ENCODE data around the gene GPAM. TPM values are rescaled to one million over a fixed set of nuclear protein-coding genes. Genes with fewer than 3 reads are reported as not detected.

Gene GPAM
- total and polyA plus RNA-seq, 10 of the 15 experiments (the other 5 are each of a cell fraction or from before 2014, with no cell fraction given), result 3.3 to 9.4 (median 7.4) TPM

DNA sequence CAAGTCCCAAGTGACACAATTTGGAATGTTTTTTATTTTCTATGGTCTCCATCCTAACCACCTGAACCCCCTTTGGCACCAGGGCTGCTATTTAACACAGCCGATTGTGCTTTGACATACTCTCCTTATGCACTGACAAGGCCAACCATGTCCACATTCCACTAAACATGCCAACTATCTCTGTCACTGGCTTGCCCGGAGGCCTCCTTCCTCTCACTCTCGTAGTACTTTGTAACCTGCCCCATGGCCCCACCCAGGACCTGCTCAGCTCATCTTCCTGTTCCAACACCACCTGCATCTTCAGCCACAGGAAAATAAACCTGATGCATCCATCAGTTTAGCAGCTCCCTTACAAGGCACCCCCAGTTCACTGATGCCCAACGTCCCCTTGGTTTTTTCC lies 63.1 kb downstream of the GPAM start:
- ChIA-PET POLR2A (no interaction called here), RAD21 (ENCODE audit: unreplicated experiment) (no interaction called here)
- H4K20me1 ChIP-seq (ENCODE audit: control insufficient read depth, insufficient read depth), result no peaks in the 10 kb centered on the region

More for the DNA sequence above, 63.1 kb downstream of the GPAM start:
- H3K4me1 ChIP-seq (ENCODE audit: control insufficient read depth, insufficient read depth, low read length), result no peaks in the 10 kb centered on the region
- H3K9me3 ChIP-seq (replicated peaks; ENCODE audit: control insufficient read depth, insufficient read depth, low read length), result no peaks in the 10 kb centered on the region
- no peak overlapping the region for H3K27ac ChIP-seq (ENCODE audit: control insufficient read depth, insufficient read depth)
- DNase-seq (ENCODE audit: low read depth, low spot score), result no peak
- no peaks in the 10 kb centered on the region for H3K36me3 ChIP-seq (ENCODE audit: control insufficient read depth in 2 of 2, insufficient read depth in 2 of 2, low read length in 1 of 2)
- ATAC-seq, result no peak
- no peaks in the 10 kb centered on the region for H3K79me2 ChIP-seq (ENCODE audit: control insufficient read depth, insufficient read depth, low read length)
- TF ChIP-seq WRNIP1 (IDR thresholded peaks at IDR 0.05; ENCODE audit: borderline replicate concordance, low read depth, low read length), result no peak
- TF ChIP-seq YY1 (IDR thresholded peaks at IDR 0.05; ENCODE audit: low read depth, low read length), result no peak
- no peak for TF ChIP-seq KAT2A (conservative IDR thresholded peaks at IDR 0.05; ENCODE audit: control insufficient read depth, low read depth, low read length)
- TF ChIP-seq, protein P1, sequence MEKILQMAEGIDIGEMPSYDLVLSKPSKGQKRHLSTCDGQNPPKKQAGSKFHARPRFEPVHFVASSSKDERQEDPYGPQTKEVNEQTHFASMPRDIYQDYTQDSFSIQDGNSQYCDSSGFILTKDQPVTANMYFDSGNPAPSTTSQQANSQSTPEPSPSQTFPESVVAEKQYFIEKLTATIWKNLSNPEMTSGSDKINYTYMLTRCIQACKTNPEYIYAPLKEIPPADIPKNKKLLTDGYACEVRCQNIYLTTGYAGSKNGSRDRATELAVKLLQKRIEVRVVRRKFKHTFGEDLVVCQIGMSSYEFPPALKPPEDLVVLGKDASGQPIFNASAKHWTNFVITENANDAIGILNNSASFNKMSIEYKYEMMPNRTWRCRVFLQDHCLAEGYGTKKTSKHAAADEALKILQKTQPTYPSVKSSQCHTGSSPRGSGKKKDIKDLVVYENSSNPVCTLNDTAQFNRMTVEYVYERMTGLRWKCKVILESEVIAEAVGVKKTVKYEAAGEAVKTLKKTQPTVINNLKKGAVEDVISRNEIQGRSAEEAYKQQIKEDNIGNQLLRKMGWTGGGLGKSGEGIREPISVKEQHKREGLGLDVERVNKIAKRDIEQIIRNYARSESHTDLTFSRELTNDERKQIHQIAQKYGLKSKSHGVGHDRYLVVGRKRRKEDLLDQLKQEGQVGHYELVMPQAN (conservative IDR thresholded peaks at IDR 0.05), result no peak
- TF ChIP-seq STAT3 (IDR thresholded peaks at IDR 0.05; ENCODE audit: low read depth, low read length), result no peak
- TF ChIP-seq IKZF1 (conservative IDR thresholded peaks at IDR 0.05), result no peak
- H3K9ac ChIP-seq (ENCODE audit: control insufficient read depth, insufficient read depth, low read length), result no peak overlapping the region
- H2AFZ ChIP-seq (ENCODE audit: control insufficient read depth, low read depth, low read length), result no peak overlapping the region
- 43% methylated on average over 4 of the region's 4 CpGs for WGBS (ENCODE audit: insufficient coverage, insufficient replicate concordance, low lambda C conversion rate, missing lambda C conversion rate)
- H3K4me2 ChIP-seq (ENCODE audit: control insufficient read depth, insufficient read depth), result no peak overlapping the region
- intact Hi-C loops (cut with micrococcal nuclease; ENCODE audit: unreplicated experiment), result no loop called here
- SMC1A ChIA-PET (ENCODE audit: uncharacterized antibody, unreplicated experiment), result no interaction called here
- BruUV-seq (replicated peaks), result no TSS peak
- in situ Hi-C loops (cut with MboI), result no loop called here
- no peak overlapping the region for H3K4me3 ChIP-seq
- CTCF ChIA-PET, result interaction anchor here (2.0 kb wide), 1 partner anchor 21 kb away, joined by 6 read pairs; no protein-coding TSS in a partner anchor
- no peak for FAIRE-seq
- no peaks in the 10 kb centered on the region for H3K27me3 ChIP-seq (replicated peaks in 1 of 2; ENCODE audit: control insufficient read depth in 2 of 2, insufficient read depth in 2 of 2, low read length in 1 of 2)
